Right cardiac atrium (tissue), 5 donors: Measurements from ENCODE around the gene GSAP. TPM values are rescaled to one million over a fixed set of nuclear protein-coding genes. Genes with fewer than 3 reads are reported as not detected.
"Not testable (repeated sequence)": the region's sequence is repeated elsewhere in the genome, so short reads cannot be mapped to it uniquely, and the experiment has no call there.

Source experiments
- ATAC-seq, 2 donors: fragments of 200-7000 bp; cut with Tn5 transposase; one replicate each; pipeline versions ENCODE4 v1.8.0 to v1.9.1; 2020; ENCODE audit warnings: moderate library complexity in 2 of 2, mild to moderate bottlenecking in 1 of 2
- DNase-seq, 3 donors: peaks; one replicate each; pipeline ENCODE4 v3.0.0-alpha.2; 2020
- H3K27ac ChIP-seq: one replicate; pipeline ENCODE4 v1.5.1; 2013; ENCODE audit warnings: mild to moderate bottlenecking, low read length, control low read depth, moderate library complexity
- H3K27me3 ChIP-seq: one replicate; pipeline ENCODE4 v1.6.1; 2013; ENCODE audit not compliant: control insufficient read depth, insufficient read depth
- H3K4me1 ChIP-seq: one replicate; pipeline ENCODE4 v1.6.1; 2013; ENCODE audit warnings: low read length; ENCODE audit not compliant: control insufficient read depth, insufficient read depth
- H3K4me3 ChIP-seq: one replicate; pipeline ENCODE4 v1.5.1; 2013; ENCODE audit warnings: low read length, control low read depth
- H3K9me3 ChIP-seq: one replicate; pipeline ENCODE4 v1.6.1; 2013; ENCODE audit warnings: low read length; ENCODE audit not compliant: control insufficient read depth
- WGBS: extraction: QIAGEN DNeasy Blood & Tissue Kit; methylation state at CpG from one replicate; pipeline ENCODE4 v1.1.7; 2013; 5-methylcytosine and 5-hydroxymethylcytosine counted together
- intact Hi-C, 4 donors: fragments of 100-400 bp; cut with DNase I; formaldehyde crosslinking; loops; one replicate each; pipeline versions ENCODE4 v1.11.0 to v1.14.0; 2022 to 2023
- polyA plus RNA-seq: library from polyadenylated mRNA; stranded (reverse); fragments of 200-250 nt; gene quantifications from one replicate; pipeline ENCODE4 v1.2.3, GENCODE V29; 2013
- total RNA-seq, 4 donors: library from RNA; stranded (reverse); fragmentation: NEBNext Ultra II Directional; extraction: Animal tissue kit (Norgen Biotek cat#: 25700); gene quantifications; one replicate each; pipeline ENCODE4 v1.2.1, GENCODE V29; 2021
- donor health status: healthy with polysubstance abuse.
- donor health status: DM: no; HTN: yes; CAD: no.
- donor health status: DM: no; HTN: no; CAD: no.
- donor health status: DM: no; HTN: yes; CAD: no; lungs with severe emphysema.
- donor health status: DM: yes; HTN: yes; CAD: no.

Gene GSAP
- total and polyA plus RNA-seq, 5 donors, result 7.4 to 14.6 (median 10.8) TPM

- Histone ChIP-seq H3K9me3 (no peaks in the 10 kb centered on the region), H3K27ac (no peak overlapping the region), H3K4me3 (no peak overlapping the region), H3K27me3 (no peaks in the 10 kb centered on the region), H3K4me1 (no peaks in the 10 kb centered on the region)
- no peak for DNase-seq
- no peak for ATAC-seq
- 51% methylated on average over 1 of the region's 1 CpG for WGBS
- intact Hi-C loops, result no loop called here
Measured at GRCh38 chr7:77359599-77359998, 56.5 kb downstream of the GSAP start.

- Histone ChIP-seq H3K4me3 (no peak overlapping the region), H3K27ac (no peak overlapping the region), H3K4me1 (peaks cover 4% of the 10 kb centered on the region), H3K27me3 (no peaks in the 10 kb centered on the region), H3K9me3 (no peaks in the 10 kb centered on the region)
- WGBS, result 91% methylated on average over 9 of the region's 9 CpGs
- intact Hi-C loops, result no loop called here
- DNase-seq (no peak), ATAC-seq (no peak)
Measured at GRCh38 chr7:77354914-77355313, 61.2 kb downstream of the GSAP start.

- no peaks in the 10 kb centered on the region for H3K27me3 ChIP-seq
- no peaks in the 10 kb centered on the region for H3K9me3 ChIP-seq
- no peak overlapping the region for H3K27ac ChIP-seq
- peaks cover 4% of the 10 kb centered on the region for H3K4me1 ChIP-seq
- ATAC-seq (no peak), DNase-seq (no peak)
- 60% methylated on average over 2 of the region's 2 CpGs for WGBS
- intact Hi-C loops, result no loop called here
- H3K4me3 ChIP-seq, result no peak overlapping the region
Measured at GRCh38 chr7:77354484-77354883, 61.7 kb downstream of the GSAP start.

- no peak for ATAC-seq
- no peak for DNase-seq
- Histone ChIP-seq H3K4me1 (peaks cover 4% of the 10 kb centered on the region), H3K4me3 (no peak overlapping the region), H3K27me3 (no peaks in the 10 kb centered on the region), H3K27ac (no peak overlapping the region), H3K9me3 (no peaks in the 10 kb centered on the region)
- WGBS, result 70% methylated on average over 6 of the region's 6 CpGs
- intact Hi-C loops, result no loop called here
Measured at GRCh38 chr7:77353911-77354310, 62.2 kb downstream of the GSAP start.

- intact Hi-C loops, result no loop called here
- Histone ChIP-seq H3K4me3 (no peak overlapping the region), H3K27ac (no peak overlapping the region), H3K4me1 (peaks cover 6% of the 10 kb centered on the region), H3K9me3 (no peaks in the 10 kb centered on the region), H3K27me3 (no peaks in the 10 kb centered on the region)
- WGBS, result 46% methylated on average over 1 of the region's 1 CpG
- no peak for DNase-seq
- ATAC-seq, result no peak
Measured at GRCh38 chr7:77353407-77353721, 62.8 kb downstream of the GSAP start.

- no peaks in the 10 kb centered on the region for H3K27me3 ChIP-seq
- no peak overlapping the region for H3K4me3 ChIP-seq
- peaks cover 6% of the 10 kb centered on the region for H3K4me1 ChIP-seq
- H3K9me3 ChIP-seq, result no peaks in the 10 kb centered on the region
- ATAC-seq, result no peak
- WGBS, result 57% methylated on average over 4 of the region's 4 CpGs
- no peak for DNase-seq
- no peak overlapping the region for H3K27ac ChIP-seq
- intact Hi-C loops, result no loop called here
Measured at GRCh38 chr7:77352665-77353406, 63.3 kb downstream of the GSAP start.

- H3K27me3 ChIP-seq, result no peaks in the 10 kb centered on the region
- peak in 1 of 3 donors; percentile 39 for DNase-seq
- H3K9me3 ChIP-seq, result no peaks in the 10 kb centered on the region
- H3K27ac ChIP-seq, result peak overlapping the region; percentile 3
- intact Hi-C loops, result no loop called here
- peak; percentile 65 to 72 for ATAC-seq
- H3K4me3 ChIP-seq, result no peak overlapping the region
- peaks cover 6% of the 10 kb centered on the region for H3K4me1 ChIP-seq
- WGBS, result 58% methylated on average over 5 of the region's 5 CpGs
Measured at GRCh38 chr7:77351539-77352004, 64.6 kb downstream of the GSAP start.

- Histone ChIP-seq H3K27me3 (no peaks in the 10 kb centered on the region), H3K27ac (peak overlapping the region; percentile 17), H3K4me3 (no peak overlapping the region), H3K4me1 (peaks cover 6% of the 10 kb centered on the region), H3K9me3 (no peaks in the 10 kb centered on the region)
- peak in 1 of 2 donors; percentile 8 for ATAC-seq
- intact Hi-C loops, result no loop called here
- no peak for DNase-seq
Measured at GRCh38 chr7:77349141-77349540, 67.0 kb downstream of the GSAP start.

- ATAC-seq (peak; percentile 89 to 95), DNase-seq (peak; percentile 52 to 67 (median 53))
- no peak overlapping the region for H3K4me3 ChIP-seq
- no peaks in the 10 kb centered on the region for H3K9me3 ChIP-seq
- peak overlapping the region; percentile 36 for H3K27ac ChIP-seq
- intact Hi-C loops, result no loop called here
- WGBS, result 34% methylated on average over 3 of the region's 3 CpGs
- H3K4me1 ChIP-seq, result peaks cover 3% of the 10 kb centered on the region
- H3K27me3 ChIP-seq, result no peaks in the 10 kb centered on the region
Measured at GRCh38 chr7:77348371-77348813, 67.8 kb downstream of the GSAP start.

GRCh38 chr7:77346441-77346840 is 69.7 kb downstream of the GSAP start:
- ATAC-seq (no peak), DNase-seq (no peak)
- H3K27ac ChIP-seq, result no peak overlapping the region
- no peaks in the 10 kb centered on the region for H3K27me3 ChIP-seq
- intact Hi-C loops, result no loop called here
- H3K4me3 ChIP-seq, result no peak overlapping the region
- peaks cover 1% of the 10 kb centered on the region for H3K4me1 ChIP-seq
- WGBS, result 96% methylated on average over 3 of the region's 3 CpGs
- H3K9me3 ChIP-seq, result no peaks in the 10 kb centered on the region

- H3K9me3 ChIP-seq, H3K27me3 ChIP-seq, ATAC-seq, H3K4me3 ChIP-seq, DNase-seq, H3K4me1 ChIP-seq, H3K27ac ChIP-seq, intact Hi-C loops: not testable (repeated sequence)
- 91% methylated on average over 9 of the region's 9 CpGs for WGBS
Measured at GRCh38 chr7:77345426-77345825, 70.7 kb downstream of the GSAP start.

- H3K4me1 ChIP-seq, result peaks cover 6% of the 10 kb centered on the region
- intact Hi-C loops, result no loop called here
- WGBS, result 77% methylated on average over 5 of the region's 5 CpGs
- H3K4me3 ChIP-seq, result no peak overlapping the region
- no peak overlapping the region for H3K27ac ChIP-seq
- no peaks in the 10 kb centered on the region for H3K27me3 ChIP-seq
- ATAC-seq, result no peak
- no peaks in the 10 kb centered on the region for H3K9me3 ChIP-seq
- no peak for DNase-seq
Measured at GRCh38 chr7:77339726-77340125, 76.4 kb downstream of the GSAP start.
